CD1c-positive myeloid dendritic cell (primary cell): ENCODE data around the gene SERGEF.

Experiments used
- DNase-seq: peaks from one replicate; pipeline ENCODE4 v3.0.0-alpha.2; 2016; ENCODE audit errors: extremely low spot score

Gene SERGEF

DNA sequence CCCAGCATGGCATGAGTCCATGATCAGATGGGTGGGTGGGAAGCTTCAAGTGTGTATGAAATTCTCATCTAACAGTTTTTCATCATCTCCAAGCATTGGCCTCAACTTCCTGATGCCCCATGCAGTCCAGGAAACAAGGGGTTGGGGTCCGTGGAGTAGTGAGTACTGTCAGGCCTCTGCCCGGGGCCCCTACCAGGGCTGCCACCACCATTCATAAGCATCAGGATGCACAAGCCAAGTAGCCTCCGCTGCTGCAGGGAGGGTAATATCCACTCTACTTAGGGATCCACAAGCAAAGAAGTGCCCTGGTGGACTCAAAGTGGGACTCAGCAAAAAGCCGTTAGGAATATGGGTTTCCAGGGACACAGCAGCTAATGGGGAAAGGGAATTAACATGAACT is 229.0 kb downstream of the SERGEF start:
- no peak for DNase-seq

DNA sequence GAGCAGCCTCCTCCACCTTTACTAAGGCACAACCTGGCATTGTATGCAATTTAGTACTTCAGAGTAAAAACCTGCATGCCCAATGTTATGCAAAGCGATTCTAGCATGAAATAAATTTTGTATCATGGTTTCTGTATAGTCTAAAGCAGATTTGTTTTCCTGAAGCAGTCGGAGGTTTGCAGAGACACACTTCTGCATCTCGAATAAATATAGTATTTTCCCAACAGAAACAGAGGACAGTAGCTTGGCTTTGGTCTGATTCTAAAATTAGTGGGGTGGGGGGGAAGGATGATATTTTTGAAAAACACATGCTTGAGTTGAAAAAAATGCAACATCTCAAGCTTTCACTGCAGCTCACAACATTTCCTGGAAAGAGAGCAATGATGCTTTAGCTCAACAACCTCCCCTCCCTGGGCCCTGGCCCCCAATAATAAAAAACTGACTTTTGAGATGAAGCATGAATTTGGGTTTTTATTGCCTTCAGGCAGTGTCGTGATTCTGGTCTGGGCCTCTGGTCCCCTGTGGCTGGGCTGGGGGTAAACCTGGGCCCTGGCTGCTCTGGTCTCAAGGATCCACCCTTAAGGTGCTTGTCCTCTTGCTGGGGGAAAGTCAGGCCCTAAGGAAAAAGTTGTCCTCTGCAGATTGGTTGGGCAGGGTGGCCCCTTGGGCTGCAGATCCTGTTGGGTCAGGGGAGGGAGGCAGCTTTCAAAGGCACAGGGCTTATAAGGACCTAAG is 230.1 kb downstream of the SERGEF start:
- no peak for DNase-seq

DNA sequence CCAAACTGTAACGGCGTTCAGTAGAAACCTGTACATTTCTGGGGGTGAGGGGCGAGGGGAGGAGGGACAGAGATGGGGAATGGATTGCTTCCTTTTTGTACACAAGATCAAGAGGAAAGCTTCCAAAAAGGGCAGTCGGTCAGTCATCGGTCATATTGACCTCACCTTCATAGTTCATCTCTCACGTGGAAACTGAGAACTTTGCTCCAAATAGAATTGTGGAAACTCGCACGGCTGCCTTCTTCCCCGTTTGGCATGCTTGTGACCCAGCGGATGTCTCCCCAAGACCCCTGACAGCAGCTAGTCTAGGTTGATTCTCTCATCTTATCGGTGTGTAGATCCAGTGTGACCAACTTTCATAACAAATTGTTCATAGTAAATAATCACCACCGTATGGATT is 230.7 kb downstream of the SERGEF start:
- no peak for DNase-seq

DNA sequence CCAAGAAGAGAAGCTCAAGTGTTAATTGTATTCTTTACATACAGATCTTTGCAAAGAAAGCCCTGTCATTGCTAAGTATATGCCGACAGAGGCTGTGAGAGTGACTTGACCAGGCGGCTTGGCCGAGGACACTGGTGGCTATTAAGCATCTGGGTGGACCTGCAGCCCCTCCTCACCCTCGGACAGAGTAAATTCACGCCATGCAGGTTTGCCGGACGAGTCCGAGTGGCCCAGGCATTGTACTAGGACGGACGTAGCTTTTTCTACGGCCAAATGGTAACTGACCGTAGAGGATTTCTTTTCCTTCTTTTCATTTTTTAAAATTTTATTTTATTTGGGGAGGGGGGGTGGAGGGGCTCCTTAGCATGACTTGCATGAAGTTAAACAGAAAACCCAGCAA is 231.2 kb downstream of the SERGEF start:
- no peak for DNase-seq

DNA sequence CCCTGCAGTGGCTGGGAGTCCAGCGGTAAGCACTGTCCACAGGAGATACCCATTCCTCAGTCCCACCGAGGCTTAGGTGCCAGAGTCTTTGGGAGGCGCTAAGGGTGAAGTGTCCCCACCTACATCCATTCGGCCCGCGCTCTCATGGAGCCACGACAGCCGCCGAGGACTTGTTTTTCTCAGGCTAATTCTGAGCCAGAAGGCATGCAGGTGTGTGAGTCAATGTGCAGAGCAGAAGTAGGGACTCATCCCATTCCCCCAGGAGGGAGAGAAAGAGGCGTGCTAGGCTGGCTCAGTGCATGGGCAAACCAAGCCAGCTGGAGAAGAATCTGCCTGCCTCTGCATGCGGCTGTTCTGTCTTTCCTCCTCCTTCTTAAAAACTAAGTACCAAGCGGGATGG is 231.6 kb downstream of the SERGEF start:
- no peak for DNase-seq

DNA sequence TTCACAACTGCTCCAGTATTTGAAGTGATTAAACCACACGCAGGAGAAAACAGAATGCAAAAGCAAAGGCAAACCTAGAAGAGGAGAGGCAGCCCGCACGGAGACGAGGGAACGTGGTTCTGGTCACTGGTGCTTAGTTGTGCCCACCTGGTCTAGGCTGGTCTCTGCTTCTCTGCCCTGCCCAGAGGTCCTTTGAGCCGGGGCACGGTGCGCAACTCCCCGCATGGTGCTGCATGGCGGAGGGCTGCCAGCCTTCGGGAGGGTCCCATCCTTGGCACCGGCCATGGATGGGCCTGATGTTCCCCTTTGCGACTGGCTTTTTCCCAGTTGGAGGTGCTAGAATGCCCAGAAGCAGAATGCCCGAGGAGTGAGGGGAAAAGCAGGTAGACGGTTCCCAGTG is 232.2 kb downstream of the SERGEF start:
- DNase-seq, result no peak

DNA sequence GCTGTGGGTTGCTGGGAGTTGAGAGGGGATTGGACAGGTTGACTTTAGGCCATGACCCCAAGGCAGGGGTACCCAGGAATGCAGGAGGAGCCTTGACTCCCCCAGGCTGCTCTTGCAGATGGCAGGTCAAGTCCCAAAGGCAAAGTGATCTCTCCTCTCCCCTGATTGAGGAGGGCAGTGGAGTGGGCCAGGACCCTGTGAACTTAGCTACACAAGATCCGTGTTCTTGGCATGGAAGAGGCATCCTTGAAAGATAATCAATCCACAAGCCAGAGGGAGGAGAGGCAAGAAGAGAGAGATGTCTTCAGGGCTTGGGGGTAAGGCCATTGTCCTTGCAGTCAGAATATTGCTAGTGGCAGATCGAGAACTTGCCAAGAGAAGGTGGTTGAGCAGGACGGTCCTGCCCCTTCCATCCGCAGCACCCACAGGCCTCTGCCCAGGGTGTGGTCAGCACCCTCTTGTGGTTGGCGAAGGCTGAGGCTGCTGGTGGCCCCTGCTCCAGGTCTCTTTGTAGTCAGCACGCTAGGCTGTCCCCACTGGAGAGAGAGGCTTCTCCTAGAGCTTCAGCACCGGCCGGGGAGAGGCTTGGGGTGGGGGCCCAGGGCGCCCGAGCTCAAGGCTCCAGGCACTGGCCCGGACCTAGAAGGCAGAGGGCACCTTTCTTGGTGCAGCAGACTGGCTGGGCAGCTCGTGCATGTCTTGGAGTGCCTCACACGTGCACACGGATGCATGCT is 232.8 kb downstream of the SERGEF start:
- DNase-seq, result no peak

DNA sequence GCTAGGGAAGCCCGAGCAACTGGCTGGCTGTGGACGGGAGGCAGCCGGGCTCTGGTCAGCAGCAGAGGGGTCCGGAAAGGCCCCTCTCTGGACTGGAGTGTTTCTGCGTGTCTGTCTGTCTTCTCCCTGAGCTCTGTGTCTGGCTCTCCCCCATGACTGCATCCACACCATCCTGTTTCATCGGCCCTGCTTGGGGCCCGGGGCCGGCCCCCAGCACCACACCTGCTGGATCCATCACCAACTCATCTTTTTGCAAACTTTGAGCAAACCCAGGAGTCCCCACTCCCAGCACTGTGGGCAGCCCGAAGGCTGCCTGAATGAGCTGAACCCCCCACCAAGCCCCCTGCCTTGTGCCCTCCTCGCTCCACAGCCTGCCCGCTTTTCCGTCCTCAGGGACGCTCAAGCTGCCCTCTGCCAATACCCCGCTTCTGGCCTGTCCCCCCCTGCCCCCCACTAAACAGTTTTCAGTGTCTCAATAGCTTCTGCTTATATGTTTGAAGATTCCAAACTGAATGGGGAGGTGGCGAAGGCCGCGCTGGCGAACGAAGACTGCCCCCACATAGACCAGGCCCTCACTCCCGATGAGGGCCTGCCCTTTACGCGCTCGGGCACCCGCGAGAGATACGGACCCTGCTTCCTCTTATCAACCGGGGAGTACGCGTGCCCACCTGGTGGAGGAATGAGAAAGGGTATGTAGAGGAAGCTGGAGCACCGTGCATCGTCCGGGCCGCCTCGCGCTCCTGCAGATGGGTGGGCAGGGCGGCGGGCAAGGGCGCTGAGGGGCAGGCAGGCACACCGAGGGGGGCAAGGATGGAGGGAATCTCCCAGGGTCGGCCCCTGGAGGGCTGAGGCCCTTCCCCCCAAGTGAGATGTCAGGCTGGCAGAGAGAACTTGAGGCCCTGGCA is 233.6 kb downstream of the SERGEF start:
- no peak for DNase-seq

DNA sequence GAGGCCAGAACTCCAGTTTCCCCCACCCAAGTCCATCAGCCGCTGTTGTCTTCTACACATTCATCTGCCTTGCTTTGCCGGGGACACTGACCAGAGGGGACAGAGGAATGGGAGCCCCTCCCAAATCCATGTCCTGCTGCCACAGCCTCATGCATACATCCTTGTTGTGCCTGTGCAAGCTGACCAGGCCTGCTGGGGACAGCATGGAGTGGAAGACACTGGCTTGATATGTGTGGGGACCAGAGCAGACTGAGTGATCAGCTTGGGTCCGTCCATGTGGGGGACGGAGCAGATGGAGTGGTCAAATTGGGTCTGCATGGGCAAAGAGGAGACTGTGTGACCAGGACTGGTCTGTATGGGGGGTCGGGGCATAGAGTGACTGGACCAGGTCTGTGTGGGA is 234.5 kb downstream of the SERGEF start:
- DNase-seq, result no peak

DNA sequence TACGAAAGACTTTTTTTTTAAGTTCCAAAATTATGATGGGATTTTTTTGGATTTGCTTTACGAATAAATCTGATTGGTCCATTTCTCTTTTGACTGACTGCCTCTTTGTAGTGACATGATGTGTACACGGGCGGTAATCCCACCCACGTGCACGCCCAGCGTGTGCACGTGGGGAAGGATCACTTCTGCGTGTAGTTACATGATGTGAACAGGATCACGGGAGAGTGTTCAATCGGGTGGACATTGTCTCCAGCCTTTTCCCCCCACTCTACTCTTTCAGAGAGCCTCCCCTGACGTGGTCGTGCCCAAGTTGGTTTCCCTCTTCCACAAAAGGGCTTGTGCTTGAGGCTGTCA is 235.1 kb downstream of the SERGEF start:
- no peak for DNase-seq

DNA sequence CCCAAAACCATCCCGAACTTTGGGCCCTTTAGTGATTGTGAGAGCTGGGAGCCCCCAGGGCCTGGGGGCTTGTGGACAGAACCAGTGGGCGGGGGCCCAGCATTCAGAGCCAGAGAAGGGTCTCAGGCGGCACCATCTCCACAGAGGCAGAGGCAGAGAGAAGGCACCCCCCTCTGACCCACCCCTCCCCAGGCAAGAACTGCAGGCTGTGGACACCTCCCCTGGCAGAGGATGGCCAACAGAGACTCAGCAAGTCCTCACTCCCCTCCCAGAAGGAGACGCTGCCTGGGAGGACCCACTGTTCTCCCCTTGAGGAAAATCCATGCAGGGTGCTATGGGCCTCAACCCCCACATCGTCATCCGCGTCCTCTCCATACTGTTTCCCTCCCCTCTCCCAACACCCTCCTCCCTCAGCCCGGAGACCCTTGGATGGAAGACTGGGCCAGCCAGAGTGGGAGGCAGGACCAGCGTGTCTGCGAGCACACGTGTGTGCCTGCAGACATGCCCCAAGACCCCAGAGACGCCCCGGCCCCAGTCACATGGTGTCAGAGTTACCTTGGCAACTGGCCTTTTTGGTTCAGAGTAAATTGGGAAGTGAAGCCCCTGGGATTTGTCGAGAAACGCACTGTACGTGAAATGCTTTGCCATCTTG is 235.6 kb downstream of the SERGEF start:
- no peak for DNase-seq

DNA sequence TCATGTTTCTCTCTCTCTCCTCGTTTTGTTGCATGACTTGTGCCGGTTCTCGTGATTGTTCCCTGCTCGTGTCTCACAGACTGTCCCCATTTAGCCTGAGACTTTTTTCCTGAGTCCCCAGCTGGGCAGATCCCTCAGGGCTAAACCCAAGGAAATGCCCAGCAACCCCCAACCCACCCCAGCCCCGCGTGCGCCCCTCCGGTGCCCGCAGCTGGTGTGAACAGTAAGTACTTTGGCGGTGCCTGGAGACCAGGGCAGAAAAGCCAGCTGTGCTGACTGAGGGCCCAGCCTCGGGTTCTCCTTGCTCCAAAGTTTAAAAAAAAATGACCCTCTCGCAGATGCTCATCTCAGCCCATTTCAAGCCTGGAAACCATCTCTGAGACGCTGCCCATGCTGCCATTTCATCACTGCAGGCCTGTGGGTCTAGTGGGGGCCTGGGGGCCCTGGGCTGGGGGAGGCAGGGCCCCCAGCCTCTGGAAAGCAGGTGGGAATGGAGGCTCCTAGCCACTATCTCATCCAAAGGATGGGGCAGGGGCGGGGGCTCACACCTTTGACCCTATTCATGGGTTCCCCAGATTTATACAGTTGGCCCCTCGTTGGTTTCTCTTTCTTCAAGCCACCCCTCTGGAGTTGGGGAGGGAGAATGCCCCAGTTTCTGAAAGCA is 236.5 kb downstream of the SERGEF start:
- no peak for DNase-seq

DNA sequence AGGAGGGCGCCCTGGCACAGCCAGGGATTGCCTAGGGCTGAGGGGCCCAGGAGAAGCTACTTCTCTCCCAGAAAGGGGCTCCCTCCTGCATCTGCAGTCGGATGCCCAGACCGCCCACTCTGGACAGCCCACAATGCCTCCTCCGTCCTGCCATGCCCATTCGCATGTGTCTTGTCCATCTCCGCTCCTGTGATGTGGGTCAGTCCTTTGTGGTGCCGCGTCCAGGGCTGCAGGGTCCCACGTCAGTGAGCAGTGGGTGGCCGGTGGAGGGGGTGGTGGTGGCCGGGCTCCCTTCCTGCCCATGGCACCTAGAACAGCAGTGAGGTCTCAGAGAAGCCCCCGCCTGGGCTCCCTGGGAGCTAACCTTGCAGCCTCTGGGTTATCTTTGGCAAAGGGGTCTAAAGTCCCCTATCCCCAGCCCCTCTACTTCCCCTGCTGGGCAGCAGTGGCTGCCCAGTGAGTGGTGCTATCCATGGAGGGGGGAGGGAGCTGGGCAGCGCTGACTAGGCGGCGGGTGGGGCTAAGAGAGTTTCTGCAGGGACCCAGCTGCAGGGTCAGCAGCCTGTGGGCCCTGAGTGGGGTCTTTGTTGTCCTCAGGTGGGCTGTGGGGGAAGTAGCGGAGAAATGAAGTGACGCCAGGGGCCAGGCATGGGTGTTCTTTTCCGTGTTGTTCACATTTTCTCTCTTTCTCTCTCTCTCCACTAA is 237.2 kb downstream of the SERGEF start:
- no peak for DNase-seq

DNA sequence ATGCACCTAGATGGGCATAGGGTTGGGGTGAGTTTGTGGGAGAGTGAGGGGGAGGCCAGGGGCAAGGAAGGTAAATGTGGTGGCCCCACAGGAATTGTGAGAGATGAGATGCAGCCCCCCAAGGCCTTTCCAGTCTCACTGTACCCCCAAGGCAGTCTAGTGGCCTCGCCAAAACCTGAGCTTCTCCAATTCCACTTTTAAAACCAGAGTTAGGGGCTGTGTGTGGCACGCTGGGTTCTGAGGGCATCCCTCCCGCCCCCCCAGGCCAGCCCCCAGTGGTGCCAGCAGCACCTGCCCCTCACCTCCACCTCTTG is 237.9 kb downstream of the SERGEF start:
- no peak for DNase-seq

DNA sequence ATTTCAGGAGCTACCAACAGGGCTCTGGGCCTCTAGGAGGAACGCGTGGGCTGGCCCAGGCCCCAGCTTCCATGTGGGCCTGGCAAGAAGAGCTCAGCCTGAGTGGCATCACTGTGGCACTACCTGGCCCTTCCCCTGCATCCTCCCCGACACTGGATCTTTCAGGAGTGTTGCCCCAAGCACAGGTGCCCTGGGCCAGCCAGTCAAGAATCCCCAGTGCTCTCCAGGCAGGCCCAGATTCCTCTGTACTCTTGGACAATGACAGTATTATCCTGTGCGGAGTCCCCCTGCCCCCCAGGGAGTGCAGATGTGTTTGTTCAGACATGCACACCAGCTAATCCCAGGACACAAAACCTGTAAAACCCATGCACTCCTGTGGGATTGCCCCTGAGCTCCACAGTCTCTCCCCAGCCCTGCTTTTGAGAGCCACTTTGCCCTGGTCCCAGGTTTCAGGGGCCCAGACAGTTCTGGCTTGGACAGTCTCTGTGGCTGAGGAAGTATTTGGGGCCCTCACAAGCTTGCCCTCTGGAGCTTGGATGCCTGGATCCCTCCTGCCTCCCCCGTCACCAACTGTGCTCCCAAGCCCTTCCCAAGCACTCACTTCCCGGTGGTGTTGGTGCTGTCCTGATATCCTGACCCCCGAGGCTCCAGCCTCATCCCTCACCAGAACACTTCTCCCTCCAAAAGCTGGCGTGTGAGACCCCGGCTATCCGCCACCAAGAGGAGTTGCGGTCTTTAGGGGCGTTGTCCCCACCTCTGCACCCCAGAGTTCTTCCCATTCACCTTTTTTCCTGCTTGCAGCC is 238.4 kb downstream of the SERGEF start:
- no peak for DNase-seq

DNA sequence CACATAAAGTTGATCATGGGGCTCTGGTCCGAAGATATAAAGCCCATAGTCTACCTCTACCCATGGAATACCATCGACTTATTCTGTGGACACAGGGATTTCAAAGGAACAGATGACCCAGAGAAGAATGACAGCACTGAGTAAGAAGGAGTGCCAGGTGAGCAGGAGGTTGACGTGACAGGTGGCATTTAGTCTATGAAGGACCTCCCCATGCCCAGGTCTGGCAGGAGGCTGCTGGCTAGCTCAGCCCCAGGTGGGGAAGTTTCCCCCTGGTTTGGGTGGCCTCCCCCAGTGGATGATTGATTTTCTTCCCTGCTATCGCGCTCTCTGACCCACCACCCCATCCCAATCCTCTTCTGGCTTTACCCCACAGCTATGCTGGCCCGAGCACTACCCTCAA is 239.2 kb downstream of the SERGEF start:
- DNase-seq, result no peak

DNA sequence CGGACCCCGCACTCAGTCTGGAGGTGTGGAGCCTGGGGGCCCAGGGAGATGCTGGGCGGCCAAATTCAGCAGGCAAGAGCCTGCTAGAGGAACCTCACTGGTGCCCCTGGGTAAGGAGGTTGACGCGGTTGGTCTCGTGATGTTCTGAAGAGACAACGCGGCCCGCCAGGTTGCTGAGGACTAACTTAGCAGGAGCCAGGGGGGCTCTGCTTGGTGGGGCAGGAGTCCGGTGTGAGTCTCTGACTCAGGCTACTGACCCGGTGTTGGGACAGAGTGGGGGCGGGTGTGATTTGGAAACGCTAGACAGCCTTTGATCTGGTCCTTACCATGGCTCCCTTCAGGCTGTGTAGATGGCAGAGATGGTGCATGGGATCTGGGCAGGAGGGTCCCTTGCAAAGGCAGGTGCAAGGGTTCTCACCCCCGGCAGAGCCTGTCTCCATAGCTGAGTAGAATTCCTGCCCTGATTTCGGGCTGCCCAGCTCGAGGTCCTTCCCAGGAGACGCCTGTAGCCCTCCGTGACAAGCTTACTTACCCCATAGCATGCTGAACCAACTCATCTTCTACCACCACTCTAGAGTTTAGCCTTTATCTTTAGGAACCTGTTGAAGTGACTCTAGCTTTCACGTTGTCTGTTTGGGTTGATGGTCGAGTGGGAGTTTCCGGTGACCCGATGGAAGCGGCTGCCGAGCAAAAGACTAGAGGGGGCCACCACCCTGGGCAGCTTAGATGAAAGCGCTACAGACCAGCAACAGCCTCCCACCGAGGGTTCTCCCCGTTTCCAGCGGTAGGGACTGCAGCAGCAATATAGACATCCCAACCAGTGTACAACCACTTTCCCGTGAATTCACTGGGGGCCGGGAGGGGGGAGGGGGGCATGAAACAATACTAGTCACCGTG is 239.9 kb downstream of the SERGEF start:
- no peak for DNase-seq

DNA sequence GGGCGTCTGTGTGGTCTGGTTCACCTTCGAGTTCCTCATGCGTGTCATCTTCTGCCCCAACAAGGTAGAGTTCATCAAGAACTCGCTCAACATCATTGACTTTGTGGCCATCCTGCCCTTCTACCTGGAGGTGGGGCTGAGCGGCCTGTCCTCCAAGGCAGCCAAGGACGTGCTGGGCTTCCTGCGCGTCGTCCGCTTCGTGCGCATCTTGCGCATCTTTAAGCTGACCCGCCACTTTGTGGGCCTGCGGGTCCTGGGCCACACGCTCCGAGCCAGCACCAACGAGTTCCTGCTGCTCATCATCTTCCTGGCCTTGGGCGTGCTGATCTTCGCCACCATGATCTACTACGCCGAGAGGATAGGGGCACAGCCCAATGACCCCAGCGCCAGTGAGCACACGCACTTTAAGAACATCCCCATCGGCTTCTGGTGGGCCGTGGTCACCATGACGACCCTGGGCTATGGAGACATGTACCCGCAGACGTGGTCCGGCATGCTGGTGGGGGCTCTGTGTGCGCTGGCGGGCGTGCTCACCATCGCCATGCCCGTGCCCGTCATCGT is 240.9 kb downstream of the SERGEF start:
- no peak for DNase-seq

DNA sequence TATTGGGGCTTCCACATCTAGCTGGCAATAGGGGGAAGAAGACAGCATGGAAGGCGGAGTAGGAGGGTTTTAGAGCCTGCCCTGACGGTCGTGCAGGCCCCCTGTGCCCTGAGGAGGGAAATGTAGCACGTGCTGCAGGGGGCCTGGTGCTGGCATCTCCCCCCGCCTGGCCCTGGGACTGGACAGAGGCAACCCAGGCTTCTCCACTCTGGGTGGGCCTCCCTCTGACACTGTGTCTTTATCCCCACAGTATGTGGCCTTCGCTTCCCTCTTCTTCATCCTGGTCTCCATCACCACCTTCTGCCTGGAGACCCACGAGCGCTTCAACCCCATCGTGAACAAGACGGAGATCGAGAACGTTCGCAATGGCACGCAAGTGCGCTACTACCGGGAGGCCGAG is 241.4 kb downstream of the SERGEF start:
- DNase-seq, result no peak
